Gastrocnemius medialis (tissue), 4 donors: ENCODE measurements around the gene MAGED2.

Source experiments
- CTCF ChIP-seq, 5 experiments: fragments of 450-650 bp in 3 of 5; fragments of 200-600 bp in 2 of 5; sonication (generic) in 2 of 5; IDR thresholded peaks in 4 of 5; conservative IDR thresholded peaks in 1 of 5; 1 replicate in 4 of 5; 2 replicates in 1 of 5; pipeline ENCODE4 v1.5.1; 2016 to 2019; ENCODE audit warnings: antibody characterized with exemption in 5 of 5, mild to moderate bottlenecking in 3 of 5, moderate library complexity in 3 of 5
- POLR2A ChIP-seq, 2 donors: fragments of 450-650 bp; IDR thresholded peaks; one replicate each; pipeline ENCODE4 v1.6.1; 2017; ENCODE audit warnings: antibody characterized with exemption in 2 of 2, mild to moderate bottlenecking in 2 of 2, moderate library complexity in 2 of 2

DNA sequence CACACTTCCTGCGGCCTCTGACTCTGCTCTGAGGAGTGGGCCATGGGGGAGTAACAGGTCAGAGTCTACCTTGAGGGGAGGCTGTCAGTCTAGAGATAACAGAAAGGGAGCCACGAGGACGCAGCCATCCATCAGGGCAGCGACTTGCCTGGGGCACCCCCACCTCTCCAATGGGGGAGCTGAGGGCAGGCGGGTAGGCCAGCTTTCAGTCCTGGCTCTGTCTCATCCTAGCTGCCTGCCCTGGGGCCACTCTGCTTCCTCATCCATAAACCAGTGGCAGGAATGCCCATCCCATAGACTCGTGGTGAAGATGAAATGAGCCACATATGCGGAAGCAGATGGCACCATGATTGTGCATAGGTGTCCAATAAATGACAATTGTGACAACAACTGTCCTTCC, 13.2 kb downstream of the MAGED2 start:
- TF ChIP-seq CTCF (IDR thresholded peaks at IDR 0.05 in 4 of 5, conservative IDR thresholded peaks at IDR 0.05 in 1 of 5) (no peak), POLR2A (IDR thresholded peaks at IDR 0.05) (no peak)
